Superior temporal gyrus (tissue), 1 donor: ENCODE measurements around the gene PFDN1.
"Not testable (repeated sequence)": the region's sequence is repeated elsewhere in the genome, so short reads cannot be mapped to it uniquely, and the experiment has no call there.

ENCODE experiments used
- DNase-seq: peaks from one replicate; pipeline ENCODE4 v3.0.0-alpha.2; 2016; ENCODE audit errors: extremely low spot score

PFDN1 gene

DNA sequence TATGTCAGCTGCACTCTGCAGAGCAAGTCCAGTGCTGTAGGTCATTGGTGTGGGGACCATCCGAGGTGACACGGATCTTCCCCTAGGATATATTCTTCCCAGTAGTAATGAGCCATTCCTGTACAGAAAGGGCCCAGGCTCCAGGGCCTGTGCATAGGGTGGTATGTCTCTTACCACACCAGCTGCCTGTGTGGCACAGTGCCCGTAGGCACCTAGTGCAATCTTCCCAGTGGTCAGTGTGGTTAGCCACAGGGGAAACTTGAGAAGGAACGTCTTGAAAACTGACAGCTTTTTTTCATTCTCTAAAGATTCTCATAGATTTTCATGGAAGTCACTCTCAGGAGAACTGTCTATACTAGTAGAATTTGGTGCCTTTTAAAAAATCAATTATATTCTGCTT lies 88.1 kb downstream of the PFDN1 start:
- no peak for DNase-seq

DNA sequence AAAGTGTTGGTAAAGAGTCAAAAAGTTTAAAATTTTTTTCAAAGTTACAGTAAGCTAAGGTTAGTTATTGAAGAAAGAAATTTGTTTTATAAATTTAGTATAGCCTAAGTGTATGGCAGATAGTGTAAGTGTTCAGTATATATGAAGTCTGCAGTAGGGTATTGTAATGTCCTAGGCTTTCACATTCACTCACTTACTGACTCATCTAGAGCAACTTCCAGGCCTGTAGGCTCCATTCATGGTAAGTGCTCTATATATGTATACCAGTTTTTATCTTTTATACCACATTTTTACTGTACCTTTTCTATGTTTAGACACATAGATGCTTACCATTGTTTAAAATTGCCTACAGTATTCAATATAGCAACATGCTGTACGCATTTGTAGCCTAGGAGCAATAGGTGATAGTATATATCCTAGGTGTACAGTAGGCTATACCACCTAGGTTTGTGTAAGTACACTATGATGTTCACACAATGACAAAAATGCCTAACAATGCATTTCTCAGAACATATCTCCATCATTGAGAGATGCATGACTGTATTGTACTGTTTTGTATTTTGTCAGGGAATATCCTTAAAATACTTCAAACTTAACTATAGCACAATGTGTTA lies 89.4 kb downstream of the PFDN1 start:
- no peak for DNase-seq

DNA sequence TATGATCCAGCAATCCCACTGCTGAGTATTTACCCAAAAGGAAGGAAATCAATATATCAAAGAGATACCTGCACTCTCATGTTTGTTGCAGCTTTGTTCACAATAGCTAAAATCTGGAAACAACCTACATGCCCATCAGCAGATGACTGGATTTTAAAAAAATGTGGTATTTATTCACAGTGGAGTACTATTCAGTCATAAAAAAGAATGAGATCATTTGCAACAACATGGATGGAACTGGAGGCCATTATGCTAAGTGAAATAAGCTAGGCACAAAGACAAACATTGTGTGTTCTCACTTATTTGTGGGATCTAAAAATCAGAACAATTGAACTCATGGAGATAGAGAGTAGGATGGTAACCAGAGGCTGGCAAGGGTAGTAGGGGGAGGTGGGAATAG lies 94.8 kb downstream of the PFDN1 start:
- DNase-seq, result no peak

DNA sequence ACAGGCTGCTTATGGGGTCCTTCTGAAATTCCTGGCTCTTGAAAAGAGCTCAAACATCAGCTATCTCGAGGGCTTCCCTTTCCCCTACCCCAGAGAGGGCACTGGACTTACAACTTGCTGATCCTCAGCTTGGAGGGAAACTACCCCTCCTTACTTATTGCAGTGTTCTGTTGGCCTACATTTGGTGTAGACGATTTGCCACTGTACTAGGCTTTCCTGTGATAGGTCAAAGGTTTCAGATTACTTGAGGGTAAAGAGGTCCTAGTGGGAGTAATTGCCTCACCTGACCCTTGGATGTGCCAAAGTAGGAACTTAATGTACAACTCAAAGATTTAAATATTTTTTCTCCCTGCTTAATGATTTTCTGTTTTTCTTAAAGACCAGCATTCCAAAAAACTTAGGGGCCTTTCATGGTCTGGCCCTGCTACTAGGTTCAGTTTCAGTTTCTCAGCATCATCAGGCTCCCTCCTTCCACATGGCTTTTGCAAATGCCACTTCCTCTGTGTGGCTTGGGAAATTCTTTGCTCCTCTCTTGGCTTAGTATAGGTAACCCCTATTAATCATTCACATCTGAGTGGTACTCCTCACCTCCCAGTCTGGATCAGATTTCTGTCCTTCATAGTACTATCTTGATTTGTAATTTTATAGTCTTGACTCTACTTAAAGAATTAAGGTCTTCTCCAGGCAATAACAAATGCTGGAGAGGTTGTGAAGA lies 95.5 kb downstream of the PFDN1 start:
- DNase-seq, result no peak

DNA sequence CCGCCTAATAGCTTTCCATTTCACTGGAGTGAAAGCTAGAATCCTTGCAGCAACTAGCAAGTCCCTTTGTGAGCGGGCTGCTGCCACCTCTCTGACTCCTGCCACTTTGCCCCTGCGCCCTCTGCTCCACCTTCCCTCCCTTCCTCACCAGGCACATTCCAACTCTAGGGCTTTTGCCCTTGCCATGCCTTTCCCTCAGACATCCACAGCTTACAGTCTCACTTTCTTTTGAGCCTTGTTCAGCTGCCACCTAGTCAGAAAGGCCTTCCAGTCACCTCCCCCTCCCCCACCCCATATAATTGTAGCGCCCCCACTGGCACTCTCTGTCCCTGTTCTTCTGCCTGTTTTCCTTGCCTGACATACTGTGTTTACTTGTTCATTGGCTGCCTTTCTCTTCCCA lies 96.9 kb downstream of the PFDN1 start:
- no peak for DNase-seq

DNA sequence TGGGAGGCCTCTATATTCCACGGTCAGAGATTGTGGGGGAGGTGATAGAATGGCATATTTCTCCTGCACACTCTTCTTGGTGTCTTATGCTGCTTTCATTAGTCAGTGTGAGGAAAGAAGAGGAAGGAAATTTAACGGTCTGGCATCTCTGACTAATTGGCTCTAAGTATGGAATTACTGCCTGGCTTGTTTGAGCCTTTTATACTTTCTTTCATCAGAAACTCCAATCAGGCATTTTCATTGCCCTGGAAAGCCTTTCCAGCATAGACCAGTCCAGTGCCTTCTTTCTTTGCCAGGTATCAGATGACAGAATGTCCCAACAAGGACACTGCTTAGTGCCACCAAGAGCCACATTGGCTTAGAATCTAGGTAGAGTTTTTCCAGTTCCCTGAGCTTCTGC lies 97.7 kb downstream of the PFDN1 start:
- DNase-seq, result peak; percentile 17

DNA sequence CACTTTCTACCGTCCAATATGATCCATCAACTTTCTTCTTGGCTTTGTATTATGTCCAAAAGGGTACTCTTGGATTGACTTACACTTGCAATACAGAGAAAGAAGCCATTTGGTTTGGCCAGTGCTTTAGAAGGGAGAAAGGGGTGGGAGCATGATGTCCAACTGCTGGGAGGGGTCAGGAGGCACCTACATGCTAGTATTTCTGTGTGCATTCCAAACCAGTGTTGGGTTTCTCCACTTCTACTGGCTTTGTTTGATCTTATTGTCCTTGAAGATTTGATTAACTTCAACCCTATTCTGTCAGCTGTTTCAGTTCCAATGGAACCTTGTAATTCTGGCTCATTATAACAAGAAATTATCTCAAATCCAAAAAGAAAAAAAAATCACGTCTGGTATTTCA lies 100.3 kb downstream of the PFDN1 start:
- no peak for DNase-seq

DNA sequence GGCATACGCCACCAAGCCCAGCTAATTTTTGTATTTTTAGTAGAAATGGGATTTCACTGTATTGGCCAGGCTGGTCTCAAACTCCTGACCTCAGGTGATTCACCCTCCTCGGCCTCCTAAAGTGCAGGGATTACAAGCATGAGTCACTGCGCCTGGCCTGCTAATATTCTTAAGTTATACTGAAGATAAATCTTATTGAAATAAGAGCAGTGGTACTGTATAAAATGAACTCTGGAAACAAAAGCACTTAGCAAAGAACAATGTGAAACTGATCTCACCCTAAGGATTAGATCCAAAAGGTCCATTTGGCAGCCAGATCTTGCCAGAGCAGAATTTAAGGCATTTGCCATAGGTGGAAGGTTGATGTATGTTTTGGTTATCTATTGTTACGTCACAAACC lies 100.8 kb downstream of the PFDN1 start:
- no peak for DNase-seq

DNA sequence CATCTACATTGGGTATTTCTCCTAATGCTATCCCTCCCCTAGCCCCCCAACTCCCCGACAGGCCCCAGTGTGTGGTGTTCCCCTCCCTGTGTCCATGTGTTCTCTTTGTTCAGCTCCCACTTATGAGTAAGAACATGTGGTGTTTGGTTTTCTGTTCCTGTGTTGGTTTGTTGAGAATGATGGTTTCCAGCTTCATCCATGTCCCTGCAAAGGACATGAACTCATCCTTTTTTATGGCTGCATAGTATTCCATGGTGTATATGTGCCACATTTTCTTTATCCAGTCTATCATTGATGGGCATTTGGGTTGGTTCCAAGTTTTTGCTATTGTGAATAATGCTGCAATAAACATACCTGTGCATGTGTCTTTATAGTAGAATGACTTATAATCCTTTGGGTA lies 104.0 kb downstream of the PFDN1 start:
- not testable (repeated sequence) for DNase-seq

DNA sequence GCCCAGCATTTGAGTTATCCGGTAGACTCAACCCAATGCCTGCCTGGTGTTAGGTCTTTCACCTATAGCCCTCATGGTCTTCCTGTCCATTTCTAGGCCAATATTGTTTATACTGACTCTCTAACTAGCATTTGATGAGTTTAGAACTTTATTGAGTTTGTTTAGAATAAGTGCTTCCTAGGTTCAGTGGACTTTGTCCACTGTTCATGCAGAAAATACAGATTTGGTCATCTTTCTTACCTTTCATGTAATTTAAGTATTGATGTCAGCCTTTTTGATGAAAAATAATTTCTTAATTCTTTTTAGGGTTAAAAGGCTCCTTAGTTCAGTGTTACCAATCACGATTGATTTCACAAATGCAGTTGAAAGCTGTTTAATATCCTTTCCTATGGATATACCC lies 105.9 kb downstream of the PFDN1 start:
- no peak for DNase-seq

DNA sequence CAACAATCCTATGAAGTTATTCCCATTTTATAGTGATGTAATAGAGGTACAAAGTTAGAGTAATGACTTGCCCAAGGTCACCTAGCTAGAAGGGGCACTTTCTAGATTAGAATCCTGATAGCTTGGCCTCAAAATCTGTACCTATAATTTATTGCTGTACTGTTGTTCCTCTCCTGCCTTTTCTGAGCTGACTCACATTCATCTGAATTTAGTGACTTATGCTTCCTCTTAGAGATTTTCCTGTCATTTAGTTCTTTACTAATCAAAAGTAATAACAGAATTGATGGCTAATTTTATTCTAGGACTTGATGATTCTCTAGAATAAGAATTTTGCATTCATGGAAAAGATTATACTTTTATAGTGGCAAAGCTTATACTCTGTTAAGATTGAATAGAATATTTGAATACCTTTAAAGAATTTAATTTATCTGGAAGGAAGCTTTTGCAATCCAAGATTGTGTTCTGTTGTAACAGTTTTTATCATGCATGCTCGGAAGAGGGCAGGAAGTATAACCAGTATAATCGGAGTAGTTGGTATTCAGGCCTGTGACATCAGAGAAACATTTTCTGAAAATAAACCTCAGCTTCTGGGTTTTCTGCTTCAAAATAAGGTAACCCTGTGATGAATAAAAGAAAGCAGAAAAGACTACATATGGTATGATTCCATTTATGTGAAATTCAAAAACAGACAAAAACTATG lies 106.6 kb downstream of the PFDN1 start:
- DNase-seq, result no peak
